Stimulated activated CD4-positive, alpha-beta T cell treated with anti-CD3 and anti-CD28 coated beads, Interleukin-15, amount 100 ng/mL, for 24 hours (primary cell): ENCODE data around the gene STMN3.
"Not testable (repeated sequence)": the region's sequence is repeated elsewhere in the genome, so short reads cannot be mapped to it uniquely, and the experiment has no call there.

Experiments
- DNase-seq: peaks from one replicate; pipeline ENCODE4 v3.0.0-alpha.2; 2020

STMN3 gene

DNA sequence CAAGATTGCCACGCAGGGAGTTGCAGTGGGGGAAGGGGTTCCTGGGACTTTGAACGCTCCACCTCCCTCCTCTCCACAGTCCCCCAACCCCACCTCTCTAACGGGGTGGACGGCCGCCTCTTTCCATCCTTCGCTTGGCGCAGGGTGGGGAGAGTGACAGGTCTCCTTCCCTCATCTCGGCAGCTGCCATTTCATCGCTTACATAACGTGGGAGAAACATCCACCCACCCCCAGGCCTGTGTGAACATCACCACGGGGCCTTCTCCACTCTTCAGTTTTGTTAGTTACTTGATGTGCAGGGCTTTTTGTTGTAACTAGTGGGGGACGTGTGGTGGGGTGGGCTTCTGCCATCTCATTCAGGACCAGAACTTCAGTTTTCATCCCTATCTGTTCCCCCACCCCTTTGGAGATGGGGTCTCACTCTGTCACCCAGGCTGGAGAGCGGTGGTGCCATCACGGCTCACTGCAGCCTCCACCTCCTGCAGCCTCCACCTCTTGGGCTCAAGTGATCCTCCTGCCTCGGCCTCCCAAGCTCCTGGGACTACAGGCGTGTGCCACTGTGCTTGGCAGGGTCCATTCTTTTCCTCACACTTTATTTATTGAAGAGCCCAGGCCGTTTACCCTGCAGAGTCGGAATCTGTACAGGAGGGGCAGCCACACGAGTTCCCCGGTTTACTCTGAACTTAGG lies 22.6 kb upstream of the STMN3 start:
- no peak for DNase-seq

DNA sequence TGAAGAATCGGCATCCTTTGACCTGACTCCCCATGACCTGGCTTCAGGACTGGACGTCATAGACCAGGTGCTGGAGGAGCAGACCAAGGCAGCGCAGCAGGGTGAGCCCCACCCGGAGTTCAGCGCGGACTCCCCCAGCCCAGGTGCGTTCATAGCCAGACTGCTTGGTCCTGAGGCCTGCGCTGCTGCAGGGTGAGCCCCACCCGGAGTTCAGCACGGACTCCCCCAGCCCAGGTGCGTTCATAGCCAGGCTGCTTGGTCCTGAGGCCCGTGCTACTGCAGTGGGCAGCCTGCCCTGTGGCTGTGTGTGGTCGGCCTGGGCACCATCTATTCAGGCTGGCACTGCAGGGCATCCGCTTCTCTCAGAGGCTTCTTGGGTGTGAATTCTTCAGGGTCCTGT lies 20.7 kb upstream of the STMN3 start:
- DNase-seq: no peak

DNA sequence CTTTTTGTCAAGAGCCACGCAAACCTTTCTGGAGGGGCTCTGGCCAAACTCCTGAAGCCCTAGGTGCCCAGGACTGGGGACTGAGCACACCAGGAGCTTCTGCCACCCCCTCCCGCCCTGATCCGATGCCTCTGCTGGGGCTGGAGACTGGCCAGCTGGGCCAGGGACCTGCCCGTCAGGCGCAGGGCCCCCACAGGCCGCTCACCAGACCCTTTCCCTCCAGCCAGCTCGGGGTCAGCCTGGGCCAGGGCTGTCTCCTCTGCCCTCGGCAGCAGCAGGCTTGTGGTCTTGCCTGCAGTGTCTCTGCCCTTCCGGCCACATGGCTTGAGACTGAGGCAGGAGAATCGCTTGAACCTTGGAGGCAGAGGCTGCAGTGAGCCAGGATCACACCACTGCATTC lies 19.4 kb upstream of the STMN3 start:
- DNase-seq: no peak

DNA sequence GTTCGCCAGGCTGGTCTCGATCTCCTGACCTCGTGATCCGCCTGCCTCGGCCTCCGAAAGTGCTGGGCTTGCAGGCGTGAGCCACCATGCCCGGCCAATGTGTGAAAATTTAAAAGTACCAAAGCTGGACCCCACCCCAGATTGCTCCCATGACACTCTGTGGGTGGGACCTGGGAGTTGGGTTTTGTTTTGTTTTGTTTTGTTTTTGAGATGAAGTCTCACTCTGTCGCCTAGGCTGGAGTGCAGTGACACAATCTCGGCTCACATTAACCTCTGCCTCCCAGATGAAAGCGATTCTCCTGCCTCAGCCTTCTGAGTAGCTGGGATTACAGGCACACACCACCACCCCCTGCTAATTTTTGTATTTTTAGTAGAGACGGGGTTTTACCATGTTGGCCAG lies 18.5 kb upstream of the STMN3 start:
- DNase-seq: not testable (repeated sequence)

DNA sequence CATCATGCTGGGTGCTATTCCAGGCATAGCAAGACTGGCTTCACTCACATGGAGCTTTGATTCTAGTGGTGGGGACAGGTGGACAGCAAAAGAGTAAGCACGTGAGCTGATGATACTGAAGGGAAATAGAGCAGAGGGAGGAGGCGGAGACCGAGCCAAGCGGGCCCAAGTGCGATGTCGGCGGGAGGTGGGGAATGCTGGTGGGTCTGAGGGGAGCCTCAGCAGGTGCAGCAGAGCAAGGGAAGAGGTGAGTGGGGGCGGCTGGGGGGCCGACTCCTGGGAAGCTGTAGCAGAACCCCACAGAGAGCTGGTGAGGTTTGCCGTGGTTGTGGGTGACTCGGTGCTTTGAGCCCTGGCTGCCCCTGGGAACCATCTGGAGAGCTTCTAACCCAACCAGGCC lies 15.1 kb upstream of the STMN3 start:
- DNase-seq: no peak

DNA sequence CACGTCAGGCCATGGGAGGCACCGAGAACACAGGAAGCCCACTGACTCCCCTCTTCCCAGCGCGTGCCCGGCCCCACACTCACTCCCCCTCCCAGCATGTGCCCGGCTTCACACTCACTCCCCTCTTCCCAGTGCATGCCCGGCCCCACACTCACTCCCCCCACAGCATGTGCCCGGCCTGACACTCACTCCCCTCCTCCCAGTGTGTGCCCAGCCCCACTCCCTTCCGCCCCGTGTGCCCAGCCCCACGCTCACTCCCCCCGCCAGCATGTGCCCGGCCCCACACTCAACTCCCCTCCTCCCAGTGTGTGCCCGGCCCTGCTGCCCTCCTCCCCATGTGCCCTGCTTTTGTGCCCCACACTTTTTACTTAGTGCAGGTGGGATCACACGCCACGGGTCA lies 14.6 kb upstream of the STMN3 start:
- DNase-seq: no peak

DNA sequence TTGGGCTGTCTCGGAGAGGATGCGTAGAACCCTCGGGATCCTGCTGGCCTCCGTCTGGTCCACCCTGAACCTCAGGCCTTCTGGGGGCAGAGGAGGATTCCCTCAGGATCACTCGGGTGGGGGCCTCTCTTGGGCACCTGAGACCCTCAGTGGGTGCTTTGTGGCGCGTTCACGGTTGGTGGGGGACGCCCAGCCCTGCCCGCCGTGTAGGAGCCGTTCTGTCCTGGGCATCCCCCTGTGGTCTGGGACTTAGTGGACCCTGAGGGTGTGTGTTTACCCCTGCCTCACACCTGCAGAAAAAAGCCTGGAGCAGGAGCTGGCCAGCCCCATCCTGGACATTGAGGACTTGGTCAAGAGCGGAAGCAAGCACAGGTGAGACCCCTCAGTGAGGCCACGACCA lies 12.5 kb upstream of the STMN3 start:
- no peak for DNase-seq

DNA sequence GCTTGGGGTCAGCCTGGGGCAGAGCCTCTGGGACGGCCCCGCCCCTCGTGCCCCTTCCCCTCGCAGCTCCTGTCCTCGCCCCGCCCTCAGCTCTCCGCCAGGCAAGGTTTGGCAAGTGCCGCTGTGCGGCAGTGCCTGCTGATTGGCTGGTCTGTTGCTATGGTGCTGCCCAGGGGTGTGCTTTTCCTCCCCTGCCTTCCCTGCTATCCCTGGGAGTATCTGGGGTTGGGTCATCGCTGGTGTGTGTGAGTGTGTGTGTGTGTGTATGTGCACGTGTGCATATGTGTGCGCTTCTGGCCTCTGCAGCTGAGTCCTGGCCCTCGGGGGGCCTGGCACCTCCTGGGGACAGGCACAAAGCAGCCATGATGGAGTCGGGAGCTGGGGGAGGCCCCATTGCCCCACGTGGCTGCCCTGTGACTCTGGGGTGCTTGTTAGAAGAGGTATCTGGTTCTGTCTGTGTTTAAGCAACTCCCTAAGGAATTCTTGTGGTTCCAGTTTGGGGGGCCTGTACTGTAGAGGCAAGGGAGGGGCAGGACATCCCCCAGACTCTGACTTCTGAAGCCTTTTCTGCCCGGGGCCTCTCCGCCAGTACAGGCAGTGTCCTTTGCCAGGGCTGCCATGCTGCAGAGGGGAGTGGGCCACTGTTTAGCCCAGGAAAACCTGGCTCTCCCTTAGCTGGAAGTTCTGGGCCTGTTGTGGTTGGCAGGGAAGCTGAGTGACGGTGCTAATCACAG lies 11.8 kb upstream of the STMN3 start:
- no peak for DNase-seq

DNA sequence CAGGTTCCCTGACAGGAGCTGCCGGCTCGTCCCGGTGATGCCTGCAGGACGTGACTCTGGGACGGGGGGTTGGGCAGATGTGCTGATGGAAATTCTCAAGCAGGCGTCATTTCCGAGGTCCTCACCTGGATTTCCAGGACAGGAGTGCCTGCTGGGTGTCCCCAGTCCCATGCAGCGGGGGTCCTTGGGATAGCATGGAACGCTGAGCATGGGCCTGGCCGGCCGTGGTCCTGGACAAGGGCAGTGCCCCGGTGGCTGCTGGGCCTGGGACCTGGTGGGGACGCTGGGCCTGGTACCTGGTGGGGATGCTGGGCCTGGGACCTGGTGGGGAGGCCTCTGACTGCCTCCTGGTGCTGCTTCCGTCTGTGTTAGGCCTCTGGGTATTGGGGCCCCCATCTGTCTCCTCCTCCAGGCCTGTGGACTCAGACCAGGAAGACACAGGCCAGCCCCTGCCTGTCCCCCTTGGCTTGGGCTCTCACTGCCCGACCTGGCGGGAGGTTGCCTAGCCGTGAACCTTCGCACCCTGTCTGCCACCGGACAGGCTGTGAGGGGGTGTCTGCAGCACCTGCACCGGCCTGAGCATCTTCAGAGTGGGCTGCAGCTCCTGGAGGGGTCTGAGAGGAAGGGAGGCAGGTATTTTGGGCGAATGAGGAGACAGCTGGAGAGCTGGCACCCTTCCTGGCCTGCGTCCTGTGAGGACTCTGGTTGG lies 11.1 kb upstream of the STMN3 start:
- DNase-seq: no peak

DNA sequence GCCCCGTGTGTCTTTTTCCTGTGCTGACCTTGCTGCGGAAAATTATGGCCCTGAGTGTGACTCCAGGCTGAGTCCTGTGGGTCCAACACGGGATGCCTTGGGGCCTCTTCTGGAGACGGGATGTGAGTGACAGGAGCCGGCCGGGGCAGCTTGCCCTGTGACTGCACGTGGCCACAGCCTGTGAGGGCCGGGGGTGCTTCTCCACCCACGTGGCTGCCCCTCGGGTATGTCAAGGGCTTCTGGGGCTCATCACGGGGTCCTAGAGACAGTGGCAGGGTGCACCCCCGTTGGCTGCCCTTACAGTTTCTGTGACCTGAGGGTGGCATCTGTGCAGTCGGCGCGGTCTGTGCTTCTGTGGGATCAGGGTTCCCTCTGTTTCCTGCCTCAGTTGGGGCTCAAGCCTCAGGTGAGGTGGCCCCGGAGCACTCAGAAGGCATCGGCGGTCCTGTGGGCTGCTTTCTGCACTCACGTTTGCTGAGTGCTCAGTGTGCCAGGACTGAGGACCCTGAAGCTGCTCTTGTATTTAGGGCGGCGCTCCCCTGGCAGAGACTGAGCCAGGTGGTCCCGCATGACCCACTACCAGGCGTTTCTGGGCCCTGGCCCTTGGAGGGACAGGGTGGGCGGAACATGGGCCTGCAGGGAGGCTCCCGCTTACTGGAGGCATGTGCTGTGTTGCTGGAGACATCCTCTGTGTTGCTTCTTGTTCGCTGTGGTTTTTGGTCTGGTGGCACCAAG lies 10.3 kb upstream of the STMN3 start:
- DNase-seq: no peak

DNA sequence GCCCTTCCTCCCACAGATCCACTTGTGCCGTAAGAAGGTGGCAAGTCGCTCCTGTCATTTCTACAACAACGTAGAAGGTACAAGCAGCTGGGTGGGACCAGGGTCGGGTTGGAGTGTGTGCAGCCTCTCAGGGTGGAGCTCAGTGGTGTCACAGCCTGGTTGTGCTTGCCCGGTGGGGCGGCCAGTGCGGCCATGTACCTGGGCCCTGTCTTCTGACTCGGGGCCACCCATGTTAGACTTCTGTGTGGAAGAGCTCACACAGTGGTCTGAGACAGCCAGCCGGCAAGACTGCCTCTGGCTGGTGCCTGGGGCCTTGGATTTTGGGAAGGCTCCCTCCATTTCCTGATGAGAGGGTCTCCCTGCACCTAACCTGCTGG lies 9.6 kb upstream of the STMN3 start:
- no peak for DNase-seq

DNA sequence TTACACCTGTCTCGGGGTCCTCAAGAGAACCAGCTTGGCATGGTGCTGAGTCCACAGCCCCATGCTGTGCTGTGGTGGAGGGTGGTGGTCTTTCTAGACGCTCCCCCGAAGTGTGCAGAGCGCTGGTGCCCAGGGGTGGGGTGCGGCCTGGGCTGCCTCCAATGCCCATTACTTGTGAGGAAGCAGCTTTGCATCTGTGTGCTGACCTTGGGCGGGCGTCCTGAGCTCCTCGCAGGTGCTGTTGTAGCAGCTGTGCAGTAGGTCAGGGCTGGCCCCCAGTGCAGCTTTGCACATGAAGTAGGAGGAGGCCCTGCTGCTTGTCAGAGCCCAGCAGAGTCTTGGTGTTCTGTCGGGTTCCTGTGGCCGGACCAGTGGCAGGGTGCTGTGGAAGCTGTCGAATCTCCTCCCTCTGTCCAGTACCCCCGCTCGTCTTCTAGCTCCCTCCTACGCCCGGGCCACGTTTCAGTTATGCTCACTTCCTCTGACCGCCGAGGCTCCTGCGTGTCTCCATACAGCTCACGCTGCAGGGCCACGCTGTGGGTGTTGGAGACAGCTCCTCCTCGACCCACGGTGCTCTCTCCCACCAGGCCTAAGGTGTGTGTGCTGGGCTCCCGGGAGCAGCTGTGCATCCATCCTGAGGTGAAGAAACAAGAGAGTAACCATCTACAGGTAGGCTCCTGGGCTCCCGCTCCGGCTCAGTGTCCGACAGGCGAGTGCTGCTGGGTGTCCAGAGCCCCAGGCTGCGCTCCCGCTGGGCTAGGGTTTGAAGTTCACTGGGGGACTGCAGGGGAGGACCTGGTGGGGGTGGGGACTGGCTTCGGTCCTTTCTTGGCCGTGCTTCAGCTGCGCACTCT lies 9.0 kb upstream of the STMN3 start:
- DNase-seq: no peak

DNA sequence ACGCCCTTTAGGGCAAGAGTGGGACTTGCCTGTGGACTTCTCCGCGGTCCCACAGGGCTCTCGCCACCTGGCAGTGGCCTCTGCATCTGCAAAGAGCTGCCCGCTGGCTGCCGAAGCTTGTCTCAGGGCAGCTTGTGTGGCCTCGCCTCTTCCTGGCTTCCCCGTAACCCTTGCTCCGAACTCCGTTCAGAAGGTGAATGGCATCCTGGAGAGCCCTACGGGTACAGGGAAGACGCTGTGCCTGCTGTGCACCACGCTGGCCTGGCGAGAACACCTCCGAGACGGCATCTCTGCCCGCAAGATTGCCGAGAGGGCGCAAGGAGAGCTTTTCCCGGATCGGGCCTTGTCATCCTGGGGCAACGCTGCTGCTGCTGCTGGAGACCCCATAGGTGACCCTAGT lies 7.9 kb upstream of the STMN3 start:
- no peak for DNase-seq

DNA sequence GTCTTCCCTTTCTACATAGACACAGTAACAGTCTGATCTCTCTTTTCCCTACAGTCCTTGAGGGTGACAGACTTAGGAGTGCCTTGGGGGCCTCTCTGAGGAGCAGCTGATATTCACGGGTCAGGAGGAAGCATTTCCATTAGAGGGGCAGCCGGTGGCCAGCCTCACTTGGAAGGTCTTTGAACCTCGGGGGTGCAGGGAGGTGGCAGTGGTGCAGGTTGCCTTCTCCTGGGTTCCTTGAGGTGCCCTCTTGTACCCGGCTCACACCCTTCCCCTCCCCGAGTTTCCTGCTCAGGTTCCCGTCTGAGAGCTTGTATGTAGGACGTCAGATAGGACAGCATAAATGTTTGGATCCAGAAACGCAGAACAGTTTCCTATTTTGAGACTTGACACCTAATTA lies 7.4 kb upstream of the STMN3 start:
- no peak for DNase-seq

DNA sequence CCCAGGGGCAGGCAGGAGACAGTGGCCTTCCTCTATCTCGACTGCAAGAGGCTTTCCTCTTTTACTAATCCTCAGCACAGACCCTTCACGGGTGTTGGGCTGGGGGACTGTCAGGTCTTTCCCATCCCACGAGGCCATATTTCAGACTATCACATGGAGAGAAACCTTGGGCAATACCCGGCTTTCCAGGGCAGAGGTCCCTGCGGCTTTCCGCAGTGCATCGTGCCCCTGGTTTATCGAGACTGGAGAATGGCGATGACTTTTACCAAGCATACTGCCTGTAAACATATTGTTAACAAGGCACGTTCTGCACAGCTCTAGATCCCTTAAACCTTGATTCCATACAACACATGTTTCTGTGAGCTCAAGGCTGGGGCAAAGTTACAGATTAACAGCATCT lies 7.0 kb upstream of the STMN3 start:
- not testable (repeated sequence) for DNase-seq

DNA sequence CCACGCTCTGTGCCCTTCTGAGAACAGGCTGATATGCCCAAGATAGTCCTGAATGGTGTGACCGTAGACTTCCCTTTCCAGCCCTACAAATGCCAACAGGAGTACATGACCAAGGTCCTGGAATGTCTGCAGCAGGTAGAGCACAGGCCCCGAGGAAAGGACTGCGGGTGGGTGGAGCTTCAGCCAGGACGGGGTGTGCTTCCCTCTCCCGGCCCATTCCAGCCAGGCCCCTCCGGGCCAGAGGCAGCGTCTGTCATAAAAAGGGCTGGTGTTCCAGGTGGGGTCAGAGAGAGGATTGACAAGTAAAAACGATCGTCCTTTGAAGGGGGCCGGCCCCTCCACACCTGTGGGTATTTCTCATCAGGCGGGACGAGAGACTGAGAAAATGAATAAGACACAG lies 6.1 kb upstream of the STMN3 start:
- DNase-seq: no peak

DNA sequence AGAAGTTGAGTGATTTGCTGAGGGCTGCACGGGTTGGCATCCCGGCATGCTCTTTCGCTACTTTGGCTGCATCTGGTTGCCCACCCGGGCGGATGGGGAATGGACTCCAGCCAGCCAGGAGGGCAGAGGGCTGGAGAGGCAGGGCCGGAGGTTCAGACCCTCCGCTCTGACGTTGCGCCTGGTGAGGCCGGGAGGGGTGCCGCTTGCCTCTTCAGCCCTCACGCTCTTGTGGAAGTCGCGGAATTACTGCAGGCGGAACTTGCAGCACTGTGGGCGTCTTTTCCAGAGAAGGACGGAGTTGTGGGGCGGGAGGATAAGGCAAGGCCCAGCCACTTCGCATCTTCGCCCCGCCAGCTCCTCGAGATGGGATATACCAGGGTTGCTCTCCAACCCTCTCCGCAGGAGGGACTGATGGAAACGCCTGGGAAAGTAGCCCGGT lies 5.5 kb upstream of the STMN3 start:
- peak; percentile 53 for DNase-seq

DNA sequence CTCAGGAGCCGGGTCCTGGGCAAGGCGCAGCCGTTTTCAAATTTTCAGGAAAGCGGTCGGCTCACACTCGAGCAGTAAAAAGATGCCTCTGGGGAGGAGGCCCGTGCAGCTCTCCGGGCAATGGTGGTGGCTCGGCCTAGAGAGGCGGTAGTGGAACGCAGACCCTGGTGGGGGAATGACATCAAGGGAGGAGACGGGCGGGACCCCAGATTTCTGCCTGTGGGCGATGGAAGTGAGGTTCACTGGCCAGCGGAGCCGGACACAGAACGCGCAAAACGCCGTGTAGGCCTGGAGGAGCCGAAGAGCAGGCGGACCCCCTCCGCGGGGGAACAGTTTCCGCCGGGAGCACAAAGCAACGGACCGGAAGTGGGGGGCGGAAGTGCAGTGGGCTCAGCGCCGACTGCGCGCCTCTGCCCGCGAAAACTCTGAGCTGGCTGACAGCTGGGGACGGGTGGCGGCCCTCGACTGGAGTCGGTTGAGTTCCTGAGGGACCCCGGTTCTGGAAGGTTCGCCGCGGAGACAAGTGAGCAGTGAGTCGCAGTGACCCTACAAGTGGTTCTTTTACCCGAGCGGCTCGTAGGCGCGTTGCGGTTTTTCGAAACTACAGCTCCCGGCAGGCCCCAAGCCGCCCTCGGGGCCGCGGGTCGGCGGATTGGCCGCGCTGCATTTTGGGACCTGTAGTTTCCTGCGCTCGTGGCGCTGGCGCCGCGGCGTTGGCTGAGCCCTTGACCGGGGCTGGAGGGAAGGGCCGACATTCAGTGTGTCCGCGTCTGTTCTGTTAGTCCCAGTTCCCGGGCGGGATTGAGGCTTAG lies 4.9 kb upstream of the STMN3 start, which contains the start of gene RTEL1:
RTEL1 (plus strand) TSS at position 376 of the 812 bp plus-strand sequence. CDS start 1,091 bp downstream, outside the sequence.
- DNase-seq: peak; percentile 91

DNA sequence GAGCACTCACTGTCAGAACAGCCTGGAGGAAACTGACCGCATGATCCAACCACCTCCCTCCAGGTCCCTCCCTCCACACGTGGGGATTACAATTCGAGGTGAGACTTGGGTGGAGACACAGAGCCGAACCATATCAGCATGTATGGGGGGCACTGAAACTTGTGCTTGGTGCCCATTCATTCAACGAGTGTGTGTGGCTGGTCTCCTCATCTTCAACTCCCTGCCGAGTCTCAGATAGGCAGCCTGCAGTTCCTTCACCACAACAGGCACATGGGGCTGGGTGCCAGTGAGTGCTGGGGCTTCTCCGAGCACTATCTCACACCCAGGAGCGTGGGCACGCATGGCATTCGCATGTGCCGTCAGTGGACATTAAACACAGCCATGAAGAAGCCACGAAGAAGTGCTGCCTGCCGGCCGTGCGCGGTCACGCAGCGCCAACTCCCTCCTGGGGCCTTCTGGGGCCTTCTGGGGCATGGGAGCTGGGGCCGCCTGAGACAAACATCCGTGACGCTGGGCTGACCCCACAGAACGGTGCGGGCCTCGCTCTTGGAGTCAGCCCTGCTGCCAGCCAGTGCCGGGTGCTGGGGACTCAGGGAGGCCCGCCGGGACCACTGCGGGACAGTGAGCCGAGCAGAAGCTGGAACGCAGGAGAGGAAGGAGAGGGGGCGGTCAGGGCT lies 4.2 kb upstream of the STMN3 start:
- DNase-seq: no peak

DNA sequence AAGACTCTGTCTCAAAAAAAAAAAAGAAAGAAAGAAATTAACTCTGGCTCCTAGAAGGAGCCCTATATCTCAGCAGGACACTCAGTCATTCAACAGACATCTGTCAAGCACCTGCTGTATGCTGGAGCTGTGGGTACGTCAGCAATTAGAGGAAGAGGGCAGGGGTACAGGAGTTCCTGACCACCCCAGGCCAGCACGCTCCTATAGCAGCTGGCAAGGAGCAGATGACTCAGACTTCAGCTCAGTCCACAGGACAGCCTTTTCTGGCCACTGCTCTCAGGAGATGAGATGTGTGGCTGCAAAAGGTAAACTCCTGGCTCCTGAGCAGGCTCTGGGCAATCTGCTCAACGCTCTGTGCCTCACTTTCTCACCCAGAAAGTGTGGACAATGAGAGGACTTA lies 3.2 kb upstream of the STMN3 start:
- DNase-seq: no peak

DNA sequence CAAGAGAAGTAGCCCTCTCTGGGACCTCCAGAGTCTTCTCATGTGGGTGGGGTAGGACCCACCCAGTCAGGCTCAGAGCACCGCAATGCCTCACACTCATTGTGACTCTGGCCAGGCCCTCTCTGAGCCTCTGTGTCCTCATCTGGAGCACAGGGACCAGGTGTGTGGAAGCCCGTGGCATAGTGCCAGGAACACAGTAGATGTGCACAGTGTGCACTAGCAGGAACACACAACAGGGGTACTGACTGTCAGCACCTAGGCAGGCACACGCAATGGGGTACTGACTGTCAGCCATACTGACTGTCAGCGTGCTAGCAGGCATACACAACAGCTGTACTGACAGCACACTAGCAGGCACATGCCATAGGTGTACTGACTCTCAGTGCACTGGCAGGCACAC lies 2.0 kb upstream of the STMN3 start:
- no peak for DNase-seq
